Upper lobe of right lung (tissue), 1 donor: ENCODE data around the gene SRGAP3. TPM values are rescaled to one million over a fixed set of nuclear protein-coding genes. Genes with fewer than 3 reads are reported as not detected.

Experiments
- ATAC-seq: fragments of 200-7000 bp; cut with Tn5 transposase; one replicate; pipeline ENCODE4 v1.9.1; 2020; ENCODE audit warnings: mild to moderate bottlenecking, moderate library complexity
- DNase-seq: peaks from one replicate; pipeline ENCODE4 v3.0.0-alpha.2; 2020
- H3K27ac ChIP-seq: fragments of 200-600 bp; one replicate; pipeline ENCODE4 v1.8.0; 2022
- H3K27me3 ChIP-seq: fragments of 200-600 bp; one replicate; pipeline ENCODE4 v1.8.0; 2022; ENCODE audit warnings: mild to moderate bottlenecking
- H3K36me3 ChIP-seq: fragments of 200-600 bp; one replicate; pipeline ENCODE4 v1.8.0; 2022
- H3K4me1 ChIP-seq: fragments of 200-600 bp; one replicate; pipeline ENCODE4 v1.8.0; 2022
- H3K4me3 ChIP-seq: fragments of 200-600 bp; one replicate; pipeline ENCODE4 v1.8.0; 2022; ENCODE audit warnings: mild to moderate bottlenecking
- H3K9me3 ChIP-seq: fragments of 200-600 bp; one replicate; pipeline ENCODE4 v1.8.0; 2022
- CTCF ChIP-seq: fragments of 200-600 bp; IDR thresholded peaks from one replicate; pipeline ENCODE4 v1.8.0; 2022; ENCODE audit warnings: antibody characterized with exemption
- intact Hi-C: fragments of 100-400 bp; cut with DNase I; formaldehyde crosslinking; loops from one replicate; pipeline ENCODE4 v1.11.0; 2022
- total RNA-seq: library from RNA; stranded (reverse); fragmentation: NEBNext Ultra II Directional; extraction: Animal tissue kit (Norgen Biotek cat#: 25700); gene quantifications from one replicate; pipeline ENCODE4 v1.2.1, GENCODE V29; 2021
- donor health status: DM: no; HTN: yes; CAD: no; lungs with severe emphysema.

SRGAP3 gene
- total RNA-seq, 1 donor from 2014 or later = 3.2 TPM

- ATAC-seq = no peak
- TF ChIP-seq CTCF = no peak
- intact Hi-C loops = no loop called here
- no peaks in the 10 kb centered on the region for H3K9me3 ChIP-seq
- H3K36me3 ChIP-seq = no peaks in the 10 kb centered on the region
- no peaks in the 10 kb centered on the region for H3K27me3 ChIP-seq
- no peak for DNase-seq
- no peaks in the 10 kb centered on the region for H3K4me1 ChIP-seq
- no peak overlapping the region for H3K27ac ChIP-seq
- H3K4me3 ChIP-seq = no peak overlapping the region
Measured at GRCh38 chr3:9020426-9020825, 229.0 kb downstream of the SRGAP3 start.

DNA sequence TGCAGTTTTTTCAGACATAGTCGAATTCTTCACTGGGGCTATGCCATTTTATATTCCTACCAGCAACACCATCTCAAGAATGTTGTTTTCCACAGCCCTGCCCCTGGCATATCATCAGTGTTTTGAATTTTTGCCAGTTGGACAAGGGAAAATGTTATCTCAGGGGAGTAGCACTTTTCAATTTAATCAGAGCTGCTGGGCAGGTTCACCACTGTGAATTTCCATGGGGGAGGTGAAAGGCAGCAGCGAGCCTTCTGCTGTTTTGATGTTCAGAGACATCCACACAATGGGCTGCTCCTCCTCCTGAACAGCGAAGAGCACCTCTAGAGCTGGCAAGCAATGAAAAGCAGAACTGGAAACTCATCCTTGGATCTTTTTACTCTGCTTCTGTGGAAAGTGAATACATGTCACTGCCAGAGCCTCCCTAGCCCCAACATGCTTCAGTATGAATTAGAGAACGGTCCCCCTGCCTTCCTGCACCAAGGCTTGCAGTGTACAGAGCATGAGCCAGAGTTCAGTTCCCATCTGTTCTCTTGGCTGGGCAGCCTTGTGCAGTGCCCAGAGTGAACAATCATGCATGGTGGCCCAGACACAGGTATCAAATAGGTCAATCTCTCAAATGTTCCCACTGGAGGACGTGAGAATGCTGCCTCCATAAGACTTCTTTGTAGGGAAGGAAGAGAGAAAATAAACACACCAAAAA, 230.0 kb downstream of the SRGAP3 start:
- no peak for TF ChIP-seq CTCF
- Histone ChIP-seq H3K27me3 (no peaks in the 10 kb centered on the region), H3K4me1 (no peaks in the 10 kb centered on the region), H3K4me3 (no peak overlapping the region), H3K27ac (no peak overlapping the region), H3K36me3 (no peaks in the 10 kb centered on the region), H3K9me3 (no peaks in the 10 kb centered on the region)
- ATAC-seq = no peak
- DNase-seq = no peak
- intact Hi-C loops = no loop called here

GRCh38 chr3:9015250-9015649, 234.2 kb downstream of the SRGAP3 start:
- H3K27me3 ChIP-seq = no peaks in the 10 kb centered on the region
- no peak for TF ChIP-seq CTCF

DNA sequence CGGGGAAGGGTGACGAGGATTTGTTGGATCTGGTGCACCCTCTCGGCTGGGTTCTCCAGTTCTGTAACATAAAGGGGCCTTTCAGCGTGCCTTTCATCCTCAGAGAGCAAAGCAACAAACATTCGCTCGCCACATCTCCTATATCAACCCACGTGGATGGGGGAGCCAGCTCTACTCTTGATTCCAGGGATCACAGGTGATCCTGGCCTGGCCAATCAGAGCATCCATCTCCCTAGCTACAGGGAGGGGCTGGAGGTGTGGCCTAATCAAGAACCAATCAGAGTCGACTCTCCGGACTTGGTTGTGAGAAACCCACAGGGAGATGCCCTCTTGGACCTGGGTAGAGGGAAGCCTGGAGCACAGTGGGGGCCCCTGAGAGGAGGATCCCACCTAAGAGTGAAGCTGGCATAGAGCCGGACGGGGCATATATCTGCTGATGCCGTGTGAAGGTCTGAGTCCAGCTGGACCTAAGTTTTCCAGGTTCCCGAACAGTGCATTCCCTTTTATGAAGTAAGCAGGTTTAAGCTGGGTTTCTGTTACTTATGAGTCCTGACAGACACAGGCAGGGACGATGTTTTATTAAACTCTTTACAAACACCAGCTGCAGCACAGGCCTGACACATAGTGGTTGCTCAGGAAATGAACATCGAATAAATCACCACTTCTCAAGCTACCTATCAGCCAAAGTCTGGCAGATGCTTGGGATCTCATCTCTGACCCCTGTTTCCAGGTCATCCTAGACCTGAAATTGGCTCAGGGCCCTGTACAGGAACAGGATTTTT, 235.5 kb downstream of the SRGAP3 start:
- no peak for TF ChIP-seq CTCF
- Histone ChIP-seq H3K27ac (no peak overlapping the region), H3K9me3 (no peaks in the 10 kb centered on the region), H3K27me3 (no peaks in the 10 kb centered on the region), H3K36me3 (no peaks in the 10 kb centered on the region), H3K4me3 (no peak overlapping the region), H3K4me1 (no peaks in the 10 kb centered on the region)
- DNase-seq (no peak), ATAC-seq (no peak)
- intact Hi-C loops = no loop called here

More at GRCh38 chr3:9015250-9015649, 234.2 kb downstream of the SRGAP3 start:
- intact Hi-C loops = no loop called here
- Histone ChIP-seq H3K36me3 (no peaks in the 10 kb centered on the region), H3K9me3 (no peaks in the 10 kb centered on the region), H3K27ac (no peak overlapping the region), H3K4me1 (no peaks in the 10 kb centered on the region), H3K4me3 (no peak overlapping the region)
- ATAC-seq (no peak), DNase-seq (no peak)

DNA sequence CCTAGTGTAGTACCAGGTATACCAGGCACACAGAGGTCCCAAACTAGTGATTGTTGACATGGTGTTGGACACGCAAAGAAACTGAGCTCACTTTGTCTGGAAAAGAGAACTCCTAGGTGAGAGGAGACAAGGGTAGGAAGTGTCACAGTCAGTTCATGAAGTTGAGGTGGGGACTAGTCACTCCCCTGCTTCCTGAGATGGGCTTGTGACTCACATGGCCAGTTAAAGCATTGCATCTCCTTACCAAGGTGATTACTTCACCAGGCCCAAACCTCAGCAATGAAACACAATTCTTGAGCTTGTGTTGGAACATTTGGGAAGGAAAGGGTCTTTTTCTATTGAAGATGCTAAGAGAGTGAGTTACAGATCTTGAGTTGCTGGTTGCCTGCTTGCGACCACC, 236.9 kb downstream of the SRGAP3 start:
- TF ChIP-seq CTCF = no peak
- no peak overlapping the region for H3K4me3 ChIP-seq
- ATAC-seq (no peak), DNase-seq (no peak)
- intact Hi-C loops = no loop called here
- no peaks in the 10 kb centered on the region for H3K4me1 ChIP-seq
- no peak overlapping the region for H3K27ac ChIP-seq
- no peaks in the 10 kb centered on the region for H3K36me3 ChIP-seq
- no peaks in the 10 kb centered on the region for H3K9me3 ChIP-seq
- H3K27me3 ChIP-seq = no peaks in the 10 kb centered on the region
